ENCODE results near the gene TTYH2. TPM values are rescaled to one million over a fixed set of nuclear protein-coding genes. Genes with fewer than 3 reads are reported as not detected.

TTYH2 gene, protein sequence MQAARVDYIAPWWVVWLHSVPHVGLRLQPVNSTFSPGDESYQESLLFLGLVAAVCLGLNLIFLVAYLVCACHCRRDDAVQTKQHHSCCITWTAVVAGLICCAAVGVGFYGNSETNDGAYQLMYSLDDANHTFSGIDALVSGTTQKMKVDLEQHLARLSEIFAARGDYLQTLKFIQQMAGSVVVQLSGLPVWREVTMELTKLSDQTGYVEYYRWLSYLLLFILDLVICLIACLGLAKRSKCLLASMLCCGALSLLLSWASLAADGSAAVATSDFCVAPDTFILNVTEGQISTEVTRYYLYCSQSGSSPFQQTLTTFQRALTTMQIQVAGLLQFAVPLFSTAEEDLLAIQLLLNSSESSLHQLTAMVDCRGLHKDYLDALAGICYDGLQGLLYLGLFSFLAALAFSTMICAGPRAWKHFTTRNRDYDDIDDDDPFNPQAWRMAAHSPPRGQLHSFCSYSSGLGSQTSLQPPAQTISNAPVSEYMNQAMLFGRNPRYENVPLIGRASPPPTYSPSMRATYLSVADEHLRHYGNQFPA
- total RNA-seq (3.1 and 3.8 TPM in 2 replicates), polyA plus RNA-seq (3.0 and 6.0 TPM in 2 replicates), polyA minus RNA-seq (4.4 and 9.3 TPM in 2 replicates)
- total RNA-seq (2013), result 2.2 TPM

DNA sequence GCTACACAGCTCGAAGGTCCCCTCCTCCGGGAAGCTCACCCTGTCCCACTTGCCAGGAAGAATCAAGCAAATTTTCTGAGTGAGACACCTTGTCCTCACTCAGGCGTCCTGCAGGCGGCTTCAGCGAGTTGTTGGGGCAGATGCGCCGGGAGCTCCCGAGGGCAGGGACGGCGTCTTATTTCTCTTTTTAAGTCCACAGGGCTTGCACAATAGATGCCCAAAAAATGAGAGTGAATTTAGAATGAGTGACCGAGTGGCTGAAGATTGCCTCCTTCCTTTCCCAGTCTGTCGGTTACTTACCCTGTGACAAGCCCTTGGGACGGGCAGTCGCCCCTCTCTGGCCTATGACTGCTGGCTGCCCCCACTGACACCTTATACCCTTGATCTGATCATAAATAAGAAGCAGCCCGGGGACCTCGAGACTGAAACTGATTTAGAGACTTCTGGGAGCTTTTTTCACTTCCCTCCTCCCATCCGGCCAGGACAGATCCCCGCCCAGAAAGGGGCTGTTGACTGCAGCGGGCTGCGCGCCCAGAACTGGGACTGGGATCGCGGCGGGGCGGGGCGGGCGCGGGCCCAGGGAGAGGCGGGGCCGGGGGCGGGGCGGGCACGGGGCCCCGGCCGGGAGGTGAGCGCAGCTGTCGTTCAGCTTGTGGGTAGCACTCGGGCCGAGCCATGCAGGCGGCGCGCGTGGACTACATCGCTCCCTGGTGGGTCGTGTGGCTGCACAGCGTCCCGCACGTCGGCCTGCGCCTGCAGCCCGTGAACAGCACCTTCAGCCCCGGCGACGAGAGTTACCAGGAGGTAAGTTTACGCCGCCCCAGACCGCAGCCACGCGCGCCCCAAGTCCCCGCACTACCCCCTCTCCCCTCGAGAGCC lies at the start of gene TTYH2:
Gene TTYH2 (plus strand): TSS at position 659 of the 879 bp plus-strand sequence. CDS start 17 bp downstream, at position 676.
- H4K20me1 ChIP-seq (ENCODE audit: control insufficient read depth, insufficient read depth, low read length, poor library complexity, severe bottlenecking), result peaks cover 41% of the 10 kb centered on the region
- H3K27ac ChIP-seq (ENCODE audit: low read length in 2 of 2), result peak within 1 kb of the TSS; percentile 27 to 55
- peak within 1 kb of the TSS; percentile 81 for H2AFZ ChIP-seq (ENCODE audit: insufficient read depth, low read depth, low read length, poor library complexity, severe bottlenecking)
- no peak for TF ChIP-seq EZH2 (IDR thresholded peaks at IDR 0.05; ENCODE audit: borderline replicate concordance, insufficient read depth, low read depth, low read length, poor library complexity, severe bottlenecking)
- TF ChIP-seq, protein P1, sequence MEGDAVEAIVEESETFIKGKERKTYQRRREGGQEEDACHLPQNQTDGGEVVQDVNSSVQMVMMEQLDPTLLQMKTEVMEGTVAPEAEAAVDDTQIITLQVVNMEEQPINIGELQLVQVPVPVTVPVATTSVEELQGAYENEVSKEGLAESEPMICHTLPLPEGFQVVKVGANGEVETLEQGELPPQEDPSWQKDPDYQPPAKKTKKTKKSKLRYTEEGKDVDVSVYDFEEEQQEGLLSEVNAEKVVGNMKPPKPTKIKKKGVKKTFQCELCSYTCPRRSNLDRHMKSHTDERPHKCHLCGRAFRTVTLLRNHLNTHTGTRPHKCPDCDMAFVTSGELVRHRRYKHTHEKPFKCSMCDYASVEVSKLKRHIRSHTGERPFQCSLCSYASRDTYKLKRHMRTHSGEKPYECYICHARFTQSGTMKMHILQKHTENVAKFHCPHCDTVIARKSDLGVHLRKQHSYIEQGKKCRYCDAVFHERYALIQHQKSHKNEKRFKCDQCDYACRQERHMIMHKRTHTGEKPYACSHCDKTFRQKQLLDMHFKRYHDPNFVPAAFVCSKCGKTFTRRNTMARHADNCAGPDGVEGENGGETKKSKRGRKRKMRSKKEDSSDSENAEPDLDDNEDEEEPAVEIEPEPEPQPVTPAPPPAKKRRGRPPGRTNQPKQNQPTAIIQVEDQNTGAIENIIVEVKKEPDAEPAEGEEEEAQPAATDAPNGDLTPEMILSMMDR (IDR thresholded peaks at IDR 0.05), result peak; percentile 32
- no peaks in the 10 kb centered on the region for H3K9me3 Mint-ChIP-seq (ENCODE audit: insufficient read depth)
- H3K27ac Mint-ChIP-seq, result peak within 1 kb of the TSS; percentile 89
- ATAC-seq (ENCODE audit: low read depth) (peak; percentile 77), DNase-seq (peak; percentile 84)
- CTCF ChIA-PET, result interaction anchor here (0.8 to 3.1 kb wide), 5 partner anchors 11 to 319 kb away, joined by 3 to 36 read pairs (median 5); partner anchors contain the start of genes BTBD17 and RPL38
- H3K4me1 Mint-ChIP-seq, result peaks cover 50% of the 10 kb centered on the region
- H3K9me3 ChIP-seq (ENCODE audit: control extremely low read depth in 1 of 3, control insufficient read depth in 2 of 3, insufficient read depth in 1 of 3, low read length in 2 of 3), result no peaks in the 10 kb centered on the region
- H3K79me2 ChIP-seq (ENCODE audit: control insufficient read depth, insufficient read depth, low read length), result peaks cover 1% of the 10 kb centered on the region
- H3K27me3 Mint-ChIP-seq, result no peaks in the 10 kb centered on the region
- intact Hi-C loops (cut with micrococcal nuclease), result loop anchor here (1.0 to 2.0 kb wide), 3 partner anchors 10 to 320 kb away; partner anchors contain the start of gene RPL38
- no peaks in the 10 kb centered on the region for H3K27me3 ChIP-seq (replicated peaks in 1 of 4; ENCODE audit: control extremely low read depth in 1 of 4, control insufficient read depth in 3 of 4, insufficient read depth in 4 of 4, low read length in 3 of 4)
- peak within 1 kb of the TSS; percentile 69 for H3K9ac ChIP-seq (ENCODE audit: low read length)
- POLR2A ChIA-PET, result interaction anchor here (2.3 kb wide), 1 partner anchor 9 kb away, joined by 11 read pairs; the partner anchor contains the start of gene RPL38
- H3K36me3 ChIP-seq (replicated peaks in 1 of 2; ENCODE audit: control extremely low read depth in 1 of 2, control insufficient read depth in 1 of 2, extremely low read depth in 1 of 2, insufficient read depth in 2 of 2, low read length in 1 of 2), result peaks cover 0 to 22% of the 10 kb centered on the region in 2 experiments
- peak within 1 kb of the TSS; percentile 81 for H3K4me3 Mint-ChIP-seq
- H3K4me1 ChIP-seq (ENCODE audit: control insufficient read depth in 2 of 2, insufficient read depth in 2 of 2, low read length in 2 of 2), result peaks cover 35 to 44% of the 10 kb centered on the region in 2 donors
- peak within 1 kb of the TSS; percentile 99 for H3K4me2 ChIP-seq (replicated peaks; ENCODE audit: low read depth, low read length, poor library complexity, severe bottlenecking)
- peak within 1 kb of the TSS; percentile 23 to 73 (median 55) for H3K4me3 ChIP-seq (ENCODE audit: control extremely low read depth in 1 of 5, extremely low read depth in 1 of 5, insufficient read depth in 1 of 5, low read depth in 2 of 5, low read length in 4 of 5)
- under 1% methylated on average over 61 of the region's 62 CpGs for WGBS (ENCODE audit: insufficient coverage)
